H1 (cell line): ENCODE data around the gene APOBEC2. TPM values are rescaled to one million over a fixed set of nuclear protein-coding genes. Genes with fewer than 3 reads are reported as not detected.

Source experiments
- CTCF ChIA-PET: fragments of 300-600 bp; sonication (Branson Sonifier 250); formaldehyde crosslinking; loops from one replicate; lab custom pipeline; 2021; ENCODE audit not compliant: partially characterized antibody; lab: Charles Lee
- POLR2A ChIA-PET: fragments of 300-600 bp; sonication (Branson Sonifier 250); formaldehyde crosslinking; loops from one replicate; lab custom pipeline; 2021; ENCODE audit warnings: inconsistent platforms; ENCODE audit not compliant: partially characterized antibody; lab: Charles Lee
- DNase-seq, 2 experiments: peaks; one replicate each; pipeline versions ENCODE4 v3.0.0 to v3.0.0-alpha.2; 2010 to 2022; ENCODE audit warnings: low spot score in 2 of 2, low read depth in 1 of 2, mixed read lengths in 1 of 2
- FAIRE-seq: peaks from 2 replicates; lab custom pipeline; 2011; peaks lifted over from hg19 to GRCh38; lab: Jason Lieb, UNC
- H2AFZ ChIP-seq: 2 replicates; pipeline ENCODE4 v1.8.1; 2012; ENCODE audit warnings: low read length, inconsistent platforms
- H2AK5ac ChIP-seq: 2 replicates; pipeline ENCODE4 v1.6.1; 2013; ENCODE audit warnings: low read depth, low read length
- H2BK120ac ChIP-seq: replicated peaks from 2 replicates; pipeline ENCODE3; 2013; ENCODE audit warnings: low read depth, low read length, inconsistent platforms
- H2BK12ac ChIP-seq: 2 replicates; pipeline ENCODE4 v1.6.1; 2013; ENCODE audit warnings: low read depth, low read length
- H2BK15ac ChIP-seq: 2 replicates; pipeline ENCODE4 v1.6.1; 2013; ENCODE audit warnings: low read length
- H2BK20ac ChIP-seq: 2 replicates; pipeline ENCODE4 v1.6.1; 2013; ENCODE audit warnings: low read length
- H2BK5ac ChIP-seq: 2 replicates; pipeline ENCODE4 v1.6.1; 2013; ENCODE audit warnings: low read depth, low read length
- H3K14ac ChIP-seq: 2 replicates; pipeline ENCODE4 v1.6.1; 2013; ENCODE audit warnings: inconsistent platforms; ENCODE audit not compliant: insufficient read length
- H3K18ac ChIP-seq: 2 replicates; pipeline ENCODE4 v1.6.1; 2013; ENCODE audit warnings: low read length; ENCODE audit errors: extremely low read depth
- H3K23ac ChIP-seq: 2 replicates; pipeline ENCODE4 v1.6.1; 2013; ENCODE audit warnings: inconsistent platforms; ENCODE audit not compliant: insufficient read length
- H3K23me2 ChIP-seq: 2 replicates; pipeline ENCODE4 v1.6.1; 2013; ENCODE audit warnings: low read depth, low read length
- H3K27ac ChIP-seq: 2 replicates; pipeline ENCODE4 v1.6.1; 2011; ENCODE audit warnings: low read depth, low read length, inconsistent platforms
- H3K27me3 ChIP-seq, 4 experiments: replicated peaks in 1 of 4; 1 replicate in 1 of 4; 2 replicates in 3 of 4; pipeline versions ENCODE4 v1.6.1 to v1.8.1; 2011 to 2013; ENCODE audit warnings: low read length in 3 of 4, mild to moderate bottlenecking in 3 of 4, inconsistent platforms in 2 of 4, mixed read lengths in 2 of 4, moderate library complexity in 1 of 4; ENCODE audit not compliant: control insufficient read depth in 3 of 4, insufficient read depth in 3 of 4; ENCODE audit errors: extremely low read depth in 1 of 4
- H3K36me3 ChIP-seq, 4 experiments: 2 replicates each; pipeline versions ENCODE4 v1.6.1 to v1.8.1; 2011 to 2013; ENCODE audit warnings: mild to moderate bottlenecking in 4 of 4, low read length in 3 of 4, moderate library complexity in 2 of 4, control low read depth in 1 of 4, inconsistent platforms in 1 of 4; ENCODE audit not compliant: insufficient read depth in 4 of 4, control insufficient read depth in 2 of 4
- H3K4ac ChIP-seq: replicated peaks from 2 replicates; pipeline ENCODE3; 2013; ENCODE audit warnings: low read length, low read depth, mixed read lengths, inconsistent platforms; ENCODE audit not compliant: insufficient read length
- H3K4me1 ChIP-seq, 4 experiments: replicated peaks in 1 of 4; 1 replicate in 1 of 4; 2 replicates in 3 of 4; pipeline versions ENCODE4 v1.6.1 to v1.8.1; 2011 to 2013; ENCODE audit warnings: low read length in 3 of 4, inconsistent platforms in 2 of 4, mixed read lengths in 1 of 4; ENCODE audit not compliant: insufficient read depth in 4 of 4, control insufficient read depth in 3 of 4
- H3K4me2 ChIP-seq, 2 experiments: 2 replicates each; pipeline versions ENCODE4 v1.6.1 to v1.8.1; 2011 to 2013; ENCODE audit warnings: low read depth in 2 of 2, low read length in 2 of 2, control low read depth in 1 of 2, inconsistent platforms in 1 of 2, mild to moderate bottlenecking in 1 of 2; ENCODE audit not compliant: insufficient read depth in 1 of 2
- H3K4me3 ChIP-seq, 4 experiments: fragments of 200-600, 300-600 bp in 1 of 4; sonication (generic), shearing (Covaris generic), sonication (Bioruptor Twin) in 1 of 4; 2 replicates each; pipeline versions ENCODE4 v1.5.1 to v1.8.1; 2011 to 2016; ENCODE audit warnings: low read length in 4 of 4, low read depth in 3 of 4, control low read depth in 2 of 4, inconsistent platforms in 2 of 4, mild to moderate bottlenecking in 2 of 4, mixed read lengths in 1 of 4, moderate library complexity in 1 of 4; ENCODE audit not compliant: insufficient read depth in 2 of 4; ENCODE audit errors: extremely low read depth in 1 of 4
- H3K56ac ChIP-seq: replicated peaks from 2 replicates; pipeline ENCODE3; 2013; ENCODE audit warnings: low read depth, mild to moderate bottlenecking, mixed read lengths, low read length, inconsistent platforms; ENCODE audit not compliant: insufficient read length
- H3K79me1 ChIP-seq: 2 replicates; pipeline ENCODE4 v1.6.1; 2013; ENCODE audit warnings: low read depth, low read length, control low read depth
- H3K79me2 ChIP-seq, 2 experiments: 2 replicates each; pipeline versions ENCODE4 v1.6.1 to v1.8.1; 2012 to 2013; ENCODE audit warnings: low read length in 2 of 2, mild to moderate bottlenecking in 2 of 2, inconsistent platforms in 1 of 2; ENCODE audit not compliant: insufficient read depth in 2 of 2, control insufficient read depth in 1 of 2
- H3K9ac ChIP-seq, 4 experiments: replicated peaks in 1 of 4; 1 replicate in 1 of 4; 2 replicates in 3 of 4; pipeline versions ENCODE4 v1.6.1 to v1.8.1; 2011 to 2013; ENCODE audit warnings: low read depth in 3 of 4, low read length in 3 of 4, control low read depth in 2 of 4, mild to moderate bottlenecking in 2 of 4, moderate library complexity in 2 of 4, inconsistent platforms in 1 of 4; ENCODE audit errors: extremely low read depth in 1 of 4
- H3K9me3 ChIP-seq, 2 experiments: 2 replicates each; pipeline versions ENCODE4 v1.6.1 to v1.8.1; 2012 to 2013; ENCODE audit warnings: mild to moderate bottlenecking in 2 of 2, moderate library complexity in 2 of 2, control low read depth in 1 of 2, inconsistent platforms in 1 of 2, low read depth in 1 of 2, low read length in 1 of 2, mixed read lengths in 1 of 2; ENCODE audit not compliant: insufficient read depth in 2 of 2
- H4K20me1 ChIP-seq, 2 experiments: replicated peaks in 1 of 2; 2 replicates each; pipeline versions ENCODE3 to v1.8.1; 2011 to 2013; ENCODE audit warnings: inconsistent platforms in 2 of 2, low read length in 2 of 2, mild to moderate bottlenecking in 1 of 2; ENCODE audit not compliant: insufficient read depth in 2 of 2, control insufficient read depth in 1 of 2
- H4K5ac ChIP-seq: 2 replicates; pipeline ENCODE4 v1.6.1; 2013; ENCODE audit warnings: low read length, low read depth, mixed read lengths, inconsistent platforms; ENCODE audit not compliant: insufficient read length
- H4K8ac ChIP-seq: 2 replicates; pipeline ENCODE4 v1.8.0; 2013; ENCODE audit warnings: mild to moderate bottlenecking, moderate library complexity, low read length, inconsistent platforms; ENCODE audit not compliant: insufficient read depth; ENCODE audit errors: extremely low read depth
- H4K91ac ChIP-seq: replicated peaks from 2 replicates; pipeline ENCODE3; 2013; ENCODE audit warnings: low read length, mixed read lengths, inconsistent platforms; ENCODE audit not compliant: insufficient read length
- ASH2L ChIP-seq: fragments of 200-600, 300-600 bp; sonication (generic); IDR thresholded peaks from one replicate; pipeline ENCODE4 v1.7.1; 2017; ENCODE audit warnings: low read length
- CEBPB ChIP-seq: IDR thresholded peaks from 2 replicates; pipeline ENCODE4 v1.6.1; 2012; ENCODE audit warnings: low read depth, low read length
- GTF2F1 ChIP-seq: IDR thresholded peaks from 2 replicates; pipeline ENCODE4 v1.6.1; 2012; ENCODE audit warnings: low read depth, low read length, improper control_type of control experiment, borderline replicate concordance
- POLR2AphosphoS5 ChIP-seq: IDR thresholded peaks from 2 replicates; pipeline ENCODE4 v1.6.1; 2011; ENCODE audit warnings: low read depth, low read length
- SRF ChIP-seq: IDR thresholded peaks from 2 replicates; pipeline ENCODE4 v1.6.1; 2011; ENCODE audit warnings: mild to moderate bottlenecking, low read depth, low read length, moderate library complexity
- TAF1 ChIP-seq: IDR thresholded peaks from 2 replicates; pipeline ENCODE4 v1.6.1; 2011; ENCODE audit warnings: mild to moderate bottlenecking, low read depth, low read length
- TBP ChIP-seq: IDR thresholded peaks from 2 replicates; pipeline ENCODE4 v1.6.1; 2011; ENCODE audit warnings: low read depth, low read length, improper control_type of control experiment
- YY1 ChIP-seq: IDR thresholded peaks from 2 replicates; pipeline ENCODE4 v1.6.1; 2011; ENCODE audit warnings: low read depth, mild to moderate bottlenecking, low read length
- WGBS, 2 experiments: shearing (Covaris generic) in 1 of 2; methylation state at CpG; one replicate each; pipeline versions ENCODE4 v1.1.6 to v1.1.7; 2013 to 2015; ENCODE audit warnings: low lambda C conversion rate in 2 of 2, mixed read lengths in 2 of 2, inconsistent platforms in 1 of 2, low coverage in 1 of 2, missing lambda C conversion rate in 1 of 2; ENCODE audit not compliant: insufficient replicate concordance in 2 of 2, insufficient coverage in 1 of 2, insufficient read length in 1 of 2; ENCODE audit errors: extremely low coverage in 1 of 2, missing lambda C conversion rate in 1 of 2; 5-methylcytosine and 5-hydroxymethylcytosine counted together
- polyA plus RNA-seq, 7 experiments: library from polyadenylated mRNA; depleted of rRNA in 3 of 7; stranded (reverse) in 5 of 7; unstranded in 2 of 7; fragments of >200 nt in 5 of 7; fragments of 200-250 nt in 2 of 7; gene quantifications; 1 replicate in 5 of 7; 2 replicates in 1 of 7; 4 replicates in 1 of 7; pipeline versions ENCODE4 v1.2.1 to v1.2.3, GENCODE V29; 2011 to 2013; ENCODE audit warnings: missing spikeins in 2 of 7, mixed read lengths in 2 of 7
- total RNA-seq: library from RNA; stranded (reverse); fragmentation: NEBNext Ultra II Directional; extraction: Animal tissue kit (Norgen Biotek cat#: 25700); gene quantifications from 2 replicates; pipeline ENCODE4 v1.2.1, GENCODE V29; 2021
- TF ChIP-seq, protein P1 (sequence below), 3 experiments: IDR thresholded peaks; 1 replicate in 2 of 3; 2 replicates in 1 of 3; pipeline versions ENCODE4 v1.5.1 to v1.6.1; 2011; ENCODE audit warnings: low read length in 3 of 3, mild to moderate bottlenecking in 3 of 3, inconsistent platforms in 2 of 3, low read depth in 1 of 3, moderate library complexity in 1 of 3; ENCODE audit not compliant: insufficient read depth in 1 of 3; ENCODE audit errors: control extremely low read depth in 1 of 3

Gene APOBEC2
- total and polyA plus RNA-seq, 2 of the 8 experiments (the other 6 are each of a cell fraction or from before 2014, with no cell fraction given), result not detected

DNA sequence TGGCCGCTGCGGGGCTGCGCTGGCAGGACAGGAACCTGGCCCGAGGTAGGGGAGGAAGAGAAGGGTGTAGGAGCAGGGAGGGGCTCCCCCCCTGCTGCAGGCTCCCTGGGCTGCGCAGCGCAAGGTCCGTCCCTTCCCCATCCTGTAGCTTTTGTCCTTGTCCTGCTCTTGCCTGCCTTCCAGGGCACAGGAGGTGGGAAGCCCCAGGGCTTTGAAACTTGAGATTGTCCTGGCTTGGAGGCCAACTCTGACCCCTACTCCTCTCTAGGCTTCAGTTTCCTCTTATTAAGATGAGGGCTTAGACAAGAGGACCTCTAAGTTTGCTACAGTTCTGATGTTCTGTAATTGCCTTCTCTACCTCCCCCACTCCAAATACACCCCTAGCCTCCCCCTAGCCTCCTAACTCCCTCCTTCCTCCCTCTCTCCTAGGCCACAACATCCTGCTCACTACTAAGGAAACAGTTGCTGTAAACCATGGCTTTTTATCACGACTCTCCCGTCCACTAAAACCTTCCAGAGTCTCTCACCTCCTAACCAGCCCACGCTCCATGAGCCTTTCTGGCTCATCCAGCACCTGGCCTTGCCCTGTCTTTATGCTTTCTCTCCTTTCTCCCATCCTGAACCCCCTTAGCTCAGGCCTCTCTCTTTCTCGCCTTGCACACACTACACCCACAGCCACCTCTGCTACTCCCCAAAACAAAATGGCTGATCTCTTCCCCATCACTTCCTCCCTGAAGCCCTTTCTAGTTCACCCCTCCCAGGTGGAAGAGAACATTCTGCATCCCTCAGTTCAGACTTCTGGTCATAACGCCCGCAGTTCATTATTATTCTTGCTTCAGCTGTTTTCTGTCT is 24.2 kb upstream of the APOBEC2 start:
- peak overlapping the region; percentile 29 to 88 for H3K4me2 ChIP-seq
- no peaks in the 10 kb centered on the region for H3K36me3 ChIP-seq
- peak overlapping the region; percentile 9; the same call in 1 of the 2 replicates for H2AFZ ChIP-seq
- 53% methylated on average over 13 of the region's 13 CpGs; no CpG with 5 or more reads in 1 of the 2 experiments for WGBS, 2 experiments
- H3K79me2 ChIP-seq, result no peaks in the 10 kb centered on the region
- no peak for FAIRE-seq
- no peaks in the 10 kb centered on the region; a peak in 1 of 7 replicates for H3K27me3 ChIP-seq
- no peaks in the 10 kb centered on the region for H3K79me1 ChIP-seq
- peak overlapping the region; percentile 97 for H3K18ac ChIP-seq
- CTCF ChIA-PET, result interaction anchor here (0.5 to 11.8 kb wide), 45 partner anchors 8 to 1105 kb away, joined by 3 to 199 read pairs (median 5); partner anchors contain the start of genes APOBEC2, TSPO2 and UNC5CL
- H2AK5ac ChIP-seq, result peak overlapping the region; percentile 57; the same call in 1 of the 2 replicates
- H4K8ac ChIP-seq, result peak overlapping the region; percentile 85; the same call in 1 of the 2 replicates
- no peak overlapping the region; the same call in 1 of the 2 replicates for H3K27ac ChIP-seq
- H2BK20ac ChIP-seq, result peak overlapping the region; percentile 23; the same call in 1 of the 2 replicates
- no peak overlapping the region for H3K56ac ChIP-seq
- H4K5ac ChIP-seq, result peak overlapping the region; percentile 1
- no peak overlapping the region for H2BK120ac ChIP-seq
- no peaks in the 10 kb centered on the region for H3K9me3 ChIP-seq
- no peaks in the 10 kb centered on the region for H4K20me1 ChIP-seq
- POLR2A ChIA-PET, result interaction anchor here (0.6 to 2.0 kb wide), 20 partner anchors 9 to 965 kb away, joined by 3 to 9 read pairs (median 4); partner anchors contain the start of genes NFYA, OARD1 and UNC5CL
- peak overlapping the region; percentile 84; the same call in 1 of the 2 replicates for H2BK15ac ChIP-seq
- DNase-seq, result no peak
- no peak overlapping the region for H3K14ac ChIP-seq
- H2BK5ac ChIP-seq, result peak overlapping the region; percentile 86; the same call in 1 of the 2 replicates
- no peak overlapping the region for H3K23ac ChIP-seq
- peak overlapping the region in 2 of 4 experiments; percentile 45 to 54; a peak in 4 of 7 replicates for H3K9ac ChIP-seq
- H4K91ac ChIP-seq, result peak overlapping the region; percentile 95
- peaks cover 0 to 11% (median 3%) of the 10 kb centered on the region in 4 experiments; a peak in 5 of 7 replicates for H3K4me1 ChIP-seq
- peak overlapping the region; percentile 60 for H2BK12ac ChIP-seq
- H3K23me2 ChIP-seq, result peaks cover 7% of the 10 kb centered on the region
- H3K4me3 ChIP-seq, result peak overlapping the region; percentile 12 to 68 (median 57)
- H3K4ac ChIP-seq, result peak overlapping the region; percentile 36
- TF ChIP-seq GTF2F1 (no peak), ASH2L (no peak), TAF1 (peak; percentile 5; the same call in 1 of the 2 replicates), SRF (no peak), CEBPB (no peak), YY1 (peak; percentile 80), POLR2AphosphoS5 (no peak; the same call in 1 of the 2 replicates), TBP (no peak)
- TF ChIP-seq, protein P1, sequence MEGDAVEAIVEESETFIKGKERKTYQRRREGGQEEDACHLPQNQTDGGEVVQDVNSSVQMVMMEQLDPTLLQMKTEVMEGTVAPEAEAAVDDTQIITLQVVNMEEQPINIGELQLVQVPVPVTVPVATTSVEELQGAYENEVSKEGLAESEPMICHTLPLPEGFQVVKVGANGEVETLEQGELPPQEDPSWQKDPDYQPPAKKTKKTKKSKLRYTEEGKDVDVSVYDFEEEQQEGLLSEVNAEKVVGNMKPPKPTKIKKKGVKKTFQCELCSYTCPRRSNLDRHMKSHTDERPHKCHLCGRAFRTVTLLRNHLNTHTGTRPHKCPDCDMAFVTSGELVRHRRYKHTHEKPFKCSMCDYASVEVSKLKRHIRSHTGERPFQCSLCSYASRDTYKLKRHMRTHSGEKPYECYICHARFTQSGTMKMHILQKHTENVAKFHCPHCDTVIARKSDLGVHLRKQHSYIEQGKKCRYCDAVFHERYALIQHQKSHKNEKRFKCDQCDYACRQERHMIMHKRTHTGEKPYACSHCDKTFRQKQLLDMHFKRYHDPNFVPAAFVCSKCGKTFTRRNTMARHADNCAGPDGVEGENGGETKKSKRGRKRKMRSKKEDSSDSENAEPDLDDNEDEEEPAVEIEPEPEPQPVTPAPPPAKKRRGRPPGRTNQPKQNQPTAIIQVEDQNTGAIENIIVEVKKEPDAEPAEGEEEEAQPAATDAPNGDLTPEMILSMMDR (IDR thresholded peaks at IDR 0.05; ENCODE audit: control extremely low read depth in 1 of 3, insufficient read depth in 1 of 3, low read depth in 1 of 3, low read length in 3 of 3), result no peak
